Uterus (tissue), 2 donors: ENCODE data around the gene CTNNBIP1.

Experiments used
- CTCF ChIP-seq, 4 experiments: fragments of 200-600 bp in 2 of 4; fragments of 450-650 bp in 2 of 4; sonication (generic) in 2 of 4; IDR thresholded peaks; one replicate each; pipeline ENCODE4 v1.5.1; 2016 to 2019; ENCODE audit warnings: antibody characterized with exemption in 4 of 4, mild to moderate bottlenecking in 2 of 4, moderate library complexity in 1 of 4
- POLR2A ChIP-seq, 2 donors: fragments of 450-650 bp; IDR thresholded peaks; one replicate each; pipeline ENCODE4 v1.6.1; 2016; ENCODE audit warnings: antibody characterized with exemption in 2 of 2, mild to moderate bottlenecking in 1 of 2, moderate library complexity in 1 of 2

- TF ChIP-seq CTCF (IDR thresholded peaks at IDR 0.05) (no peak), POLR2A (IDR thresholded peaks at IDR 0.05) (no peak)
Measured at GRCh38 chr1:9844106-9844505, 66.0 kb downstream of the CTNNBIP1 start.
